SU-DHL-6 (cell line): ENCODE results near the gene NTRK2.

Source experiments
- CTCF ChIP-seq: fragments of 200-600 bp; sonication (generic); IDR thresholded peaks from one replicate; pipeline ENCODE4 v1.5.1; 2017; ENCODE audit warnings: antibody characterized with exemption, mild to moderate bottlenecking, low read length, moderate library complexity; ENCODE audit not compliant: insufficient read depth, poor library complexity, severe bottlenecking
- EZH2phosphoT487 ChIP-seq: fragments of 200-600 bp; sonication (generic), shearing (Covaris generic); conservative IDR thresholded peaks from 2 replicates; pipeline ENCODE4 v1.6.1; 2018; ENCODE audit warnings: mild to moderate bottlenecking, antibody characterized with exemption, low read length, moderate library complexity, mixed read lengths

GRCh38 chr9:84655447-84655846 lies 14.1 kb upstream of the NTRK2 start:
- TF ChIP-seq CTCF (no peak), EZH2phosphoT487 (no peak)
